Activated gamma-delta T cell (primary cell): Measurements from ENCODE around the gene IPO13.

Experiments used
- DNase-seq: peaks from one replicate; lab custom pipeline; 2025; lab: John Stamatoyannopoulos, UW

The IPO13 gene

GRCh38 chr1:43949678-43950077 is 2.9 kb downstream of the IPO13 start:
- no peak for DNase-seq

- DNase-seq, result no peak
Measured at GRCh38 chr1:43951021-43951985, 4.6 kb downstream of the IPO13 start.

DNA sequence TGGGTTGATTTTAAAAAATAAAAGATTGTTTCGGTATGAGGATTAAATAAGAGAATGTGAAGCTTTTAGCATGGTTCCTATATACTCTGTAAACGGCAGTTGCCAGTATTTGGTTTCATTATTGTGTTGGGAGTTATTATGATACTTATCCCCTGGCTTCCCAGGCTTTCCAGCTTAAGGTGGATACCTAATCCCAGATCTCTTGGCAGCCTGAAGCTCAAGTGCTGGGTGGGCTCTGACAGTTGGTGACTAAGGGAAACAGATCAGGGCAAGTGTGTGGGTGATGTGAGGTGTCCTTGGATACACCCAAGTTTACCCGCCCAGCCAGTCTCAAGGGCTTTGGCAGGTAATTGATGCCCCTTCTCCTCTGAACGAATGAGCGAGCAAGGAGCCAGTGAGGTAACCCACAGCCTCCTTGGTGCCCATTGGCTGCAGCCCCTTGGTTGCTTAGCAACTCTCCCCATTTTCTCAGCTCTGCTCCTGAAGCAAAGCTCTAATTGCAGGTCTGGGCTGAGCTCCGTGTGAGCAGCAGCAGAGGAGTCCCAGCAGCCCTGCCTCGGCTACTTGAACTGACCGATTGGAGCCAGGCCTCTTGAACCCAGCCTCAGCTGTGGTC is 6.1 kb downstream of the IPO13 start:
- no peak for DNase-seq

DNA sequence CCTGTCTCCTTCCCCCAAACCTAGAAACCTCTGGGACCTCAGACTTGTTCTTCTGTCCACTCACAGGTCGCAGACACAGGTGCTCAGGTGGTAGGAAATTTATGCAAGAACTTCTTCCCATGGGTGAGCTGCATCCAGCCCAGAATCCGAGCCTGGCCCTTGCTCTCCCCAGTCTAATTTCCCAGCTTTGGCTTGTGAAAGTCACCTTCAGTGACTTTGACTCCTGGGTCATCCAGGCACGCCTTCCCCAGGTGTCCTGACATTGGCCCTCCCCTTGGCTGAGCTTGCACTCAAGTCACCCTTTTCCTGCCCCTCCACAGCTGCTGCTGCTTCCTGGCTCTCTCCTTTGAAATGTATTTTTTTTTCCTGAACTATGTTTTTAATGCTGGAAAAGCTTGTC is 6.6 kb downstream of the IPO13 start:
- no peak for DNase-seq

DNA sequence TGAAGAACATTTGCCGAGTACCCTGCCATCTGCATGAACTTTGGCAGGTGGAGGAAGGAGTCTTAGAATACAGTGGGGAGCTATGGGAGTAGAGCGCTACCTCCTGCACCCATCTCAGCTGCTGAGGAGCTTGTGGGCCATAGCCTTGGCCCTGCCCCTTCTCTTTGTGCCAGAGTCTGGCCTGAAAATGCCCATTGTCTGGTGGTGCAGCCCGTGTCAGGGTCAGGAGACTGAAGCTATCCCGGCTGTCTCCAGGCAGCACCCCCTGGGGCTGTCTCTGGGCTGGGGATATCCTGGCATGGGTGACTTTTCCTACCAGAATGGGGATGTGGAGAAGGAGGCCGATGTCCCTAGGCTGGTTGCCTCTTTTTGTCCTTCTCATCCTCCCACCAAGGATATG is 7.3 kb downstream of the IPO13 start:
- no peak for DNase-seq

- no peak for DNase-seq
Measured at GRCh38 chr1:43956234-43956633, 9.5 kb downstream of the IPO13 start.

DNA sequence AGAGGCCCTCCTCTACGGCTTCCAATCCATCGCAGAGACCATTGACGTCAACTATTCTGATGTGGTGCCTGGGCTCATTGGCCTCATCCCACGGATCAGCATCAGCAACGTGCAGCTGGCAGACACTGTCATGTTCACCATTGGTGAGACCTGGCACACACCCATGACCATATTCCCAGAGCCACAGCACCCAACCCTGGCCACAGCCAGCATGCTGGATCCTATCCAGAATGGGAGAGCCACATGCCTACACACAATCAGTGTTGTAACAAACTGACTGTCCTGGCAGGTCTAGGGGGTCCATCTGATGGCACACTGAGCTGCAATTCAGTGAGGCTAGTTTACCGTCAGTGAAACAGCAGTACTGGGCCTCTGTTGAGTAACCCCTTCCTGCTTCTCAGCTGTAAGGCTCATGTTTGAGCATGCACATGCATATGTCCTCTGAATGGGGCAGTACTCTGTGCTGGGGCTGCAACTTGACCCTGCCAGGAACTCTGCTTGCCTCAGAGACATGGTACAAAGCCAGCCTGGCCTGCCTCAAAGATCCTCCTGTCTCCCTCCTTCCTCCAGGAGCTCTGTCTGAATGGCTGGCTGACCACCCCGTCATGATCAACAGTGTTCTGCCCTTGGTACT is 10.8 kb downstream of the IPO13 start:
- no peak for DNase-seq

GRCh38 chr1:43958351-43959255 is 11.9 kb downstream of the IPO13 start:
- DNase-seq, result no peak

GRCh38 chr1:43960798-43961197 is 14.0 kb downstream of the IPO13 start:
- DNase-seq, result no peak

DNA sequence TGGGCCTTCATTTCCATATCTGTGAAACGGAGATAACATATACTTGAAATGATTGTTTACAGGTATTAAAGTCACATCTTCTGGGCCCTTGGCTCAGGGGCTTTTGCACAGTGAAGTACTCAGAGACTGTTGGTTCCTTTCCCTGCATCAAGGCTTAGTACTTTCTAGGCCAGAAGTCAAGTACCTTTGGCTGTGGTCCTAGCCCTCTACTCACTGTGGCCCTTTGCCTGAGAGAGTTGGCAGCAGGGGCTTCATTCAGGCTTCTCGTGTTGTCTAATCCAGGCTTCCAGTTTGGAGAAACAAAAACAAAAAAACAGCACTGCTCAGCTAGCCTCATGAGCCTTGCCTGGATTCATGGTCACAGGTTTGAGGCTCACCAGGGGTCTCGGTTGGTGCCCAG is 14.9 kb downstream of the IPO13 start:
- DNase-seq, result no peak

- DNase-seq, result no peak
Measured at GRCh38 chr1:43962324-43962723, 15.6 kb downstream of the IPO13 start.

DNA sequence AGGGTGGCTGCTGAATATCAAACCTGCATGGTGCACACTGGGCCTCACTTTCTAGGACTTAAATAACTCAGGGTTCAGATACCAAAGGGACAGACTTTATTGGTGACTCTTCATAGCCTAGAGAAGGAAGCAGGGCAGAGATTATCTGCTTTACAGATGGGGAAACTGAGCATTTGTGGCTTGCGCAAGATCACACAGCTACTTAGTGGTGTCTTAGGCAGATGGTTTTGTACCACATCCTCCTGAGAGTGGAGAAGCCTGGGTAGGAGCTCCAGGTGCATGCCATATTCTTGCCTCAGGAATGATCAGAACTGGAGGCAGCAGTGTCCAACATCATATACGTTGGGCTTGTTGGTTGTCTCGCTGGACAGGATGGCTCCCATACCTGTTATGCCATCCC is 16.3 kb downstream of the IPO13 start:
- no peak for DNase-seq

DNA sequence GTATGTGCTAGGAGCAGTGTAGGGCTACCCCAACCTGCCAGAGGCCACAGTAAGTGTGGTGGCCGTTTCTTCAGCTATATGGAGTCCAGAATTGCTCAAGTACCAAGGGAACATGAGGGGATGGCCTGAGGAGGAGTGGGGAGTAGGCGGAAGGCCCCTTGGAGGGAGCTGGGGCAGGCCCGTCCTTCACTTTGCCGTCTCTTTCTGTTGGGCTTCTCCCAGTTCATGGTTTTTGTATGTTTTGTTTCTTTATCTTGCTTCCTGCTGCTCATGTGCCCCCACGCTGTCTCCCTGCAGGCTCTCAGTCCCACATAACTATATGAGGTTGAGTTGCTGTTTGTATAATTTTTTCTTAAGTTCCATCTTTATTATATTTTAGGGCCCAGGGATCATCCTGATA is 17.1 kb downstream of the IPO13 start:
- no peak for DNase-seq

- no peak for DNase-seq
Measured at GRCh38 chr1:43965316-43965715, 18.6 kb downstream of the IPO13 start.

- DNase-seq, result no peak
Measured at GRCh38 chr1:43968348-43968948, 21.7 kb downstream of the IPO13 start.

- no peak for DNase-seq
Measured at GRCh38 chr1:43969416-43969745, 22.6 kb downstream of the IPO13 start.

DNA sequence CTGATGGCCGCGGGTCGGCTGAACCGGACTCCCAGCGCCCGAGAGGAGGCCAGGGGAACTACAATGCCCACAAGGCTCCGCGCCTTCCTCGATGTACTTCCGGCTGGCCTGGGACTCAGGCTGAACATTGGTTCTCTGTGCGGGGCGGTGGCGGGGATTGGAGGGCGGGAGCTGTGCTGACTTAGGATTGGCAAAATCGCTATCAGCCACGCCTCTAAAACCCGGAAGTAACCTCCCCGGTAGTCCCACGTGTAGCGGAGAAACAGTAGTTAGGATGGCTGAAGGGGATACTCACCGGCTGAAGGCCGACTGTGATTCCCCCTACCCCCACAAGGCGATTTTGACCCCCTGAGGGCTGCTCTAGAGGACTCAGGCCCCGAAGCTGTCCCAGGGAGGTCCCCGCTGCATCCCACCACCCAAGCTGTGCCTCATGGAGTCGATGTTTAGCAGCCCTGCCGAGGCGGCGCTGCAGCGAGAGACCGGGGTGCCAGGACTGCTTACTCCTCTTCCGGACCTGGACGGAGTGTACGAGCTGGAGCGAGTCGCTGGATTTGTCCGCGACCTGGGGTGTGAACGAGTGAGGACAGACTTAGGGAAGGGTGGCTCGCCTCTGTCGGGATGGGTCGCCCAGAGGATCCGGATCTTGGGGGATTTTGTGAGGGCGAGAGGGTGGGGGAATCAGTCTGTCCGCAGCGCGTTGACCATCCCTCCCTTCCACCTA is 23.2 kb downstream of the IPO13 start, which contains the start of gene DPH2:
DPH2 (plus strand) TSS at position 265 of the 721 bp plus-strand sequence; CDS start at position 431, 166 bp downstream.
- DNase-seq, result peak; percentile 81

DNA sequence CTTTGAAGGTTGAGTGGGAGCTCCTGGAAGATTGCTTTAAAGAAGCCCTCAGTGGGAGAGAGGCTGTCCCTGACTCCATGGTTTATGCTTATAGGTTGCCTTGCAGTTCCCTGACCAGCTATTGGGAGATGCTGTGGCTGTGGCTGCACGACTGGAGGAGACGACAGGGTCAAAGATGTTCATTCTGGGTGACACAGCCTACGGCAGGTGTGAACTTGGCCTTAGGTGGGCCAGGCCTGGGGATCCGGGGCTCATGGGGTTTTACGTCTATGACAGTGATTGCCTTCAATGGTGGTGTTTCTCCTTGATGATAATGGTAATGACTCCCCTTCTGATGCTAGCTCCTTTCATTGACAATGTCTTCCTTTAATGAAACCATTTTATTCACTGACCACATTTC is 23.8 kb downstream of the IPO13 start:
- no peak for DNase-seq

DNA sequence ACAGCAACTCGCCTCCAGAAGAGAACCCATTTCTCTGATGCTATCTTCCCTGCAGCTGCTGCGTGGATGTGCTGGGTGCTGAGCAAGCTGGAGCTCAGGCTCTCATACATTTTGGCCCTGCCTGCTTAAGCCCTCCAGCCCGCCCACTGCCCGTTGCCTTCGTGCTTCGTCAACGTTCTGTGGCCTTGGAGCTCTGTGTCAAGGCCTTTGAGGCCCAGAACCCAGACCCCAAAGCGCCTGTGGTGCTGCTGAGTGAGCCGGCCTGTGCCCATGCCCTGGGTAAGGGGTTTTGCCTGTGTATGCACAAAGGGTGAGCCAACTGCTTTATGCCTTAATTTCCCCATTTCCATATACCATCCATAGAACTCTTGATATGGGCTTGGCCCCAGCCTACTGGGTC is 24.2 kb downstream of the IPO13 start:
- DNase-seq, result no peak

DNA sequence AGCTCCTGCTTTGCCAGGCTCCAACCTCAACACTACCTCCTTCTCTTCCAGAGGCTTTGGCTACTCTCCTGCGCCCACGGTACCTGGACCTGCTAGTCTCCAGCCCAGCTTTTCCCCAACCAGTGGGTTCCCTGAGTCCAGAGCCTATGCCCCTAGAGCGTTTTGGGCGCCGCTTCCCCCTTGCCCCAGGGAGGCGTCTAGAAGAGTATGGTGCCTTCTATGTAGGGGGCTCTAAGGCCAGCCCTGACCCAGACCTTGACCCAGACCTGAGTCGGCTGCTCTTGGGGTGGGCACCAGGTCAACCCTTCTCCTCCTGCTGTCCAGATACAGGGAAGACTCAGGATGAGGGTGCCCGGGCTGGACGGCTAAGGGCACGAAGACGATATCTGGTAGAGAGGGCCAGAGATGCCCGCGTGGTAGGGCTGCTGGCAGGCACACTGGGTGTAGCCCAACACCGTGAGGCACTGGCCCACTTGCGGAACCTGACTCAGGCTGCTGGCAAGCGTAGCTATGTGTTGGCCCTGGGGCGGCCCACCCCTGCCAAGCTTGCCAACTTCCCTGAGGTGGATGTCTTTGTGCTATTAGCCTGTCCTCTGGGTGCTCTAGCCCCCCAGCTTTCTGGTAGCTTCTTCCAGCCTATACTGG is 24.7 kb downstream of the IPO13 start:
- no peak for DNase-seq
